Measurements from ENCODE around the gene RNASE13.

DNA sequence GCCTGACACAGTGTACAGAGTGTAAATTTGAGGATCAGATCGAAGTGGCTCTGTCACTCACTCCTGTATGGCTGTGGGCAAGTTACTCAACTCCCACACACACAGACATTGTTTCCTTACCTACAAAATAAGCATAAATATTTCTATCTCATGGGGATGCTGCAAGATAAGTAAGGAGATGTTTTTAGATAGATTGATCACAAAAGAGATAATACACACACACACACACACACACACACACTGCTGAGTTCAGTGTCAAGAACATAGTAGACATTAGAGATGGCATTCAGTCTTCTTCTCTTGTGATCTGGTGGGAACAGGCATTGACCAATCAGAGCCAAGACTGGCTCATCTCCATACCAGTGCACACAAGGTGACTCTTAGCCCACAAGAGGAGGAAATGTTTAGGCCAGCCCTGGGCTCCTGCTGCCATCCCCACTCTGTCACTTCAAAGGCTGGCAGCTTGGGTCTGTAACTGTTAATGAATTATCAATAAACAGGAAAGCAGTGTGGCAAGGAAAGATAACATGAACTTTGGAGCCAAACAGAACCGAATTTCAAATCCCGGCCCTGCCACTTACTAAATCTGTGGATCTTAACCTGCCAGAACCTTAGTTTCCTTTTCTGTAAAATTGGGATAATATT, 19.6 kb upstream of the RNASE13 start:
- TF ChIP-seq SIN3A (IDR thresholded peaks at IDR 0.05; ENCODE audit: borderline replicate concordance, insufficient read depth, low read depth, low read length) (no peak), TCF7L2 (IDR thresholded peaks at IDR 0.05; ENCODE audit: low read depth, low read length) (no peak)
- TF ChIP-seq, protein P1, sequence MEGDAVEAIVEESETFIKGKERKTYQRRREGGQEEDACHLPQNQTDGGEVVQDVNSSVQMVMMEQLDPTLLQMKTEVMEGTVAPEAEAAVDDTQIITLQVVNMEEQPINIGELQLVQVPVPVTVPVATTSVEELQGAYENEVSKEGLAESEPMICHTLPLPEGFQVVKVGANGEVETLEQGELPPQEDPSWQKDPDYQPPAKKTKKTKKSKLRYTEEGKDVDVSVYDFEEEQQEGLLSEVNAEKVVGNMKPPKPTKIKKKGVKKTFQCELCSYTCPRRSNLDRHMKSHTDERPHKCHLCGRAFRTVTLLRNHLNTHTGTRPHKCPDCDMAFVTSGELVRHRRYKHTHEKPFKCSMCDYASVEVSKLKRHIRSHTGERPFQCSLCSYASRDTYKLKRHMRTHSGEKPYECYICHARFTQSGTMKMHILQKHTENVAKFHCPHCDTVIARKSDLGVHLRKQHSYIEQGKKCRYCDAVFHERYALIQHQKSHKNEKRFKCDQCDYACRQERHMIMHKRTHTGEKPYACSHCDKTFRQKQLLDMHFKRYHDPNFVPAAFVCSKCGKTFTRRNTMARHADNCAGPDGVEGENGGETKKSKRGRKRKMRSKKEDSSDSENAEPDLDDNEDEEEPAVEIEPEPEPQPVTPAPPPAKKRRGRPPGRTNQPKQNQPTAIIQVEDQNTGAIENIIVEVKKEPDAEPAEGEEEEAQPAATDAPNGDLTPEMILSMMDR (IDR thresholded peaks at IDR 0.05), result no peak

All from Panc1 (cell line).